HEK293 (cell line): ENCODE data around the gene CHRM4.

Experiments used
- KLF1 ChIP-seq: fragments of 450-650 bp; formaldehyde crosslinking; IDR thresholded peaks from 2 replicates; pipeline ENCODE4 v1.5.1; 2016; ENCODE audit warnings: missing biosample characterization, missing genetic modification characterization
- REST ChIP-seq: fragments of 450-650 bp; formaldehyde crosslinking; IDR thresholded peaks from 2 replicates; pipeline ENCODE4 v1.5.1; 2016; ENCODE audit warnings: missing biosample characterization, missing genetic modification characterization
- SP2 ChIP-seq: fragments of 450-650 bp; formaldehyde crosslinking; IDR thresholded peaks from 2 replicates; pipeline ENCODE4 v1.5.1; 2016; ENCODE audit warnings: missing biosample characterization, missing genetic modification characterization
- ZBTB7A ChIP-seq: fragments of 450-650 bp; formaldehyde crosslinking; IDR thresholded peaks from 2 replicates; pipeline ENCODE4 v1.5.1; 2016; ENCODE audit warnings: low read depth, missing biosample characterization, missing genetic modification characterization
- ZIC2 ChIP-seq: fragments of 450-650 bp; formaldehyde crosslinking; IDR thresholded peaks from 2 replicates; pipeline ENCODE4 v1.5.1; 2016; ENCODE audit warnings: missing biosample characterization, missing genetic modification characterization
- ZNF10 ChIP-seq: fragments of 450-650 bp; formaldehyde crosslinking; IDR thresholded peaks from 2 replicates; pipeline ENCODE4 v1.5.1; 2017; ENCODE audit warnings: missing biosample characterization, missing genetic modification characterization
- ZNF133 ChIP-seq: fragments of 450-650 bp; formaldehyde crosslinking; IDR thresholded peaks from 2 replicates; pipeline ENCODE4 v1.5.1; 2016; ENCODE audit warnings: missing biosample characterization, missing genetic modification characterization
- ZNF274 ChIP-seq, 2 experiments: fragments of 200-500 bp in 1 of 2; fragments of 450-650 bp in 1 of 2; sonication (Bioruptor generic) in 1 of 2; formaldehyde crosslinking in 1 of 2; IDR thresholded peaks; 2 replicates each; pipeline versions ENCODE4 v1.5.1 to v1.6.1; 2014 to 2016; ENCODE audit warnings: borderline replicate concordance in 1 of 2, inconsistent platforms in 1 of 2, low read length in 1 of 2, missing biosample characterization in 1 of 2, missing genetic modification characterization in 1 of 2
- ZNF76 ChIP-seq: fragments of 450-650 bp; formaldehyde crosslinking; IDR thresholded peaks from 2 replicates; pipeline ENCODE4; 2016; ENCODE audit warnings: low read depth, missing biosample characterization, missing genetic modification characterization, borderline replicate concordance
- TF ChIP-seq, protein P1 (sequence below): fragments of 450-650 bp; formaldehyde crosslinking; IDR thresholded peaks from 2 replicates; pipeline ENCODE4 v1.5.1; 2016; ENCODE audit warnings: missing biosample characterization, missing genetic modification characterization

DNA sequence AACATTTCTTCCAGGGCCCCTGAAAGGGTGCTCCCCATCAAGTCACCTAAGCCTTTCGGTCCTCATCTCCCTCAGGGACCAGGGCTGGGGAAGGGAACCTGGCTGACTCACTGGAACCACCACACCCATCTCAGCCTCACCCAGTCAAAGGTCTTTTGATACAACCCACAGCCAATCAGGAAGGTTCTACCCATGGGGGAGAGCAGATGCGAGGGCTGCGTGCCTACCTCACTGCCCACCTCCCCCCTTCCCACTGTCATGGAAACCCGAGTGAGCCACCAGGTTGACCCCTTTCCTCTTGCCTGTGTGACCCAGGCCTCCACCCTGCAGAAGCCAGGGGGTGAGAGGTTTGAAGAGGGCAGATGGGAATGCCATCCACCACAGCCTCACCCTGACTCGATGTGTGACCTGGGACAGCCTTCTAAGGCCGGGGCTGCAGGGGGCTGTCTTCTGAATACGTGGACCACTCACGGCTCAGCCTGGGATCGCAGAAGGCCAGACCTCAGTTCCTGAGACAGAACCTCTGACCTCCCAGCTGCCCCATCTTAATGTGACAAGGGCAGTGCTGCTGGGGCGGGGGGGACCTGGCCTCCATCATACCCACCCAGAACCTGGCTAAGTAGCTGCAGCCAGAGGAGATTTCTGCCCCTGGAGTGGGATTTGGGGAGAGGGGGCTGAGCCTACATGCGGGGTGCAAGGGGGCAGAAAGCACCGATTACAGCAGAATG lies 7.4 kb downstream of the CHRM4 start:
- TF ChIP-seq, protein P1, sequence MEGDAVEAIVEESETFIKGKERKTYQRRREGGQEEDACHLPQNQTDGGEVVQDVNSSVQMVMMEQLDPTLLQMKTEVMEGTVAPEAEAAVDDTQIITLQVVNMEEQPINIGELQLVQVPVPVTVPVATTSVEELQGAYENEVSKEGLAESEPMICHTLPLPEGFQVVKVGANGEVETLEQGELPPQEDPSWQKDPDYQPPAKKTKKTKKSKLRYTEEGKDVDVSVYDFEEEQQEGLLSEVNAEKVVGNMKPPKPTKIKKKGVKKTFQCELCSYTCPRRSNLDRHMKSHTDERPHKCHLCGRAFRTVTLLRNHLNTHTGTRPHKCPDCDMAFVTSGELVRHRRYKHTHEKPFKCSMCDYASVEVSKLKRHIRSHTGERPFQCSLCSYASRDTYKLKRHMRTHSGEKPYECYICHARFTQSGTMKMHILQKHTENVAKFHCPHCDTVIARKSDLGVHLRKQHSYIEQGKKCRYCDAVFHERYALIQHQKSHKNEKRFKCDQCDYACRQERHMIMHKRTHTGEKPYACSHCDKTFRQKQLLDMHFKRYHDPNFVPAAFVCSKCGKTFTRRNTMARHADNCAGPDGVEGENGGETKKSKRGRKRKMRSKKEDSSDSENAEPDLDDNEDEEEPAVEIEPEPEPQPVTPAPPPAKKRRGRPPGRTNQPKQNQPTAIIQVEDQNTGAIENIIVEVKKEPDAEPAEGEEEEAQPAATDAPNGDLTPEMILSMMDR (tag by site-specific recombination) = no peak
- TF ChIP-seq ZNF10 (tag by site-specific recombination) (no peak), ZIC2 (tag by site-specific recombination) (no peak), ZBTB7A (no peak), REST (tag by site-specific recombination) (no peak), KLF1 (tag by site-specific recombination) (0 out of 2 replicates have a peak, but pooled peaks have one; percentile 8), SP2 (tag by site-specific recombination) (no peak), ZNF133 (tag by site-specific recombination) (no peak), ZNF76 (tag by site-specific recombination) (no peak), ZNF274 (IDR thresholded peaks at IDR 0.05; ENCODE audit: low read length) (no peak), ZNF274 (tag by site-specific recombination; IDR thresholded peaks at IDR 0.05; ENCODE audit: borderline replicate concordance) (no peak)
